K562 (cell line): Measurements from ENCODE around the gene ABHD8. TPM values are rescaled to one million over a fixed set of nuclear protein-coding genes. Genes with fewer than 3 reads are reported as not detected.

Source experiments
- CTBP1 ChIP-seq: fragments of 450-650 bp; IDR thresholded peaks from 2 replicates; pipeline ENCODE4 v1.6.1; 2016; ENCODE audit warnings: borderline replicate concordance
- CTCFL ChIP-seq: IDR thresholded peaks from 2 replicates; pipeline ENCODE4 v1.6.1; 2011; ENCODE audit warnings: borderline replicate concordance, low read depth, mild to moderate bottlenecking, moderate library complexity, low read length; ENCODE audit not compliant: insufficient read depth, poor library complexity, severe bottlenecking
- ETV5 ChIP-seq: sonication (generic); formaldehyde crosslinking; IDR thresholded peaks from 2 replicates; pipeline ENCODE4 v1.4.0; 2020; ENCODE audit warnings: low read depth, mild to moderate bottlenecking, missing genetic modification reagents
- GATAD2A ChIP-seq: fragments of 450-650 bp; IDR thresholded peaks from 2 replicates; pipeline ENCODE4 v1.6.1; 2017
- HDAC1 ChIP-seq, 2 experiments: fragments of 450-650 bp; IDR thresholded peaks; 2 replicates each; pipeline ENCODE4 v1.6.1; 2016 to 2017; ENCODE audit warnings: inconsistent platforms in 1 of 2, mild to moderate bottlenecking in 1 of 2, moderate library complexity in 1 of 2
- HDAC3 ChIP-seq: fragments of 450-650 bp; IDR thresholded peaks from 2 replicates; pipeline ENCODE4 v1.6.1; 2018; ENCODE audit warnings: borderline replicate concordance, mild to moderate bottlenecking, moderate library complexity; ENCODE audit not compliant: partially characterized antibody
- HNRNPL ChIP-seq: fragments of 200-400 bp; formaldehyde crosslinking; IDR thresholded peaks from 2 replicates; pipeline ENCODE4 v1.6.1; 2017; ENCODE audit warnings: low read depth, mild to moderate bottlenecking, low read length
- KAT2B ChIP-seq: IDR thresholded peaks from one replicate; pipeline ENCODE4 v1.6.1; 2012; ENCODE audit warnings: low read depth, mild to moderate bottlenecking, control low read depth, inconsistent platforms, low read length, moderate library complexity
- KDM1A ChIP-seq, 2 experiments: fragments of 450-650 bp; IDR thresholded peaks; 2 replicates each; pipeline ENCODE4 v1.6.1; 2016; ENCODE audit warnings: mild to moderate bottlenecking in 2 of 2
- MAFG ChIP-seq: fragments of 450-650 bp; conservative IDR thresholded peaks from 2 replicates; pipeline ENCODE4 v1.6.1; 2016; ENCODE audit warnings: missing genetic modification characterization, missing compliant biosample characterization
- MTF1 ChIP-seq: fragments of 250-450 bp; sonication (Bioruptor Pico); IDR thresholded peaks from 2 replicates; pipeline ENCODE4 v1.9.0; 2021; ENCODE audit warnings: moderate library complexity, mild to moderate bottlenecking, inconsistent platforms, borderline replicate concordance
- MYBL2 ChIP-seq, 2 experiments: fragments of 450-650 bp in 1 of 2; sonication (generic) in 1 of 2; formaldehyde crosslinking in 1 of 2; IDR thresholded peaks; 2 replicates each; pipeline versions ENCODE4 v1.6.1 to v1.8.1; 2017 to 2022; ENCODE audit warnings: borderline replicate concordance in 1 of 2, inconsistent platforms in 1 of 2, low read depth in 1 of 2, mild to moderate bottlenecking in 1 of 2, missing genetic modification reagents in 1 of 2, moderate library complexity in 1 of 2
- NFRKB ChIP-seq: fragments of 450-650 bp; IDR thresholded peaks from 2 replicates; pipeline ENCODE4 v1.6.1; 2016; ENCODE audit warnings: low read depth
- PCBP1 ChIP-seq: fragments of 200-400 bp; formaldehyde crosslinking; IDR thresholded peaks from 2 replicates; pipeline ENCODE4 v1.6.1; 2018; ENCODE audit warnings: mild to moderate bottlenecking, low read depth, low read length; ENCODE audit not compliant: poor library complexity, severe bottlenecking
- PURB ChIP-seq: sonication (generic); formaldehyde crosslinking; IDR thresholded peaks from 2 replicates; pipeline ENCODE4 v1.9.0; 2021; ENCODE audit warnings: low read depth, mild to moderate bottlenecking, missing genetic modification reagents
- RB1 ChIP-seq: fragments of 450-650 bp; IDR thresholded peaks from 2 replicates; pipeline ENCODE4 v1.6.1; 2017; ENCODE audit warnings: low read depth, mild to moderate bottlenecking
- RCOR1 ChIP-seq, 2 experiments: IDR thresholded peaks; 2 replicates each; pipeline ENCODE4 v1.6.1; 2012; ENCODE audit warnings: low read depth in 2 of 2, low read length in 2 of 2, borderline replicate concordance in 1 of 2, improper control_type of control experiment in 1 of 2
- STAT5A ChIP-seq: IDR thresholded peaks from 2 replicates; pipeline ENCODE4 v1.6.1; 2012; ENCODE audit warnings: low read length, inconsistent platforms, borderline replicate concordance
- WHSC1 ChIP-seq: IDR thresholded peaks from one replicate; pipeline ENCODE4 v1.6.1; 2012; ENCODE audit warnings: low read length, control low read depth, inconsistent platforms
- ZNF184 ChIP-seq: sonication (generic); formaldehyde crosslinking; IDR thresholded peaks from 2 replicates; pipeline ENCODE4 v1.5.0; 2020; ENCODE audit warnings: missing genetic modification reagents
- ZNF444 ChIP-seq: fragments of 250-450 bp; sonication (Bioruptor Pico); IDR thresholded peaks from 2 replicates; pipeline ENCODE4 v1.4.0; 2020; ENCODE audit warnings: mild to moderate bottlenecking, moderate library complexity
- ZNF507 ChIP-seq: conservative IDR thresholded peaks from 2 replicates; pipeline ENCODE4 v1.6.1; 2017; ENCODE audit warnings: missing genetic modification characterization, missing compliant biosample characterization
- ZNF512 ChIP-seq: IDR thresholded peaks from 2 replicates; pipeline ENCODE4 v1.6.1; 2016; ENCODE audit warnings: missing genetic modification characterization, missing compliant biosample characterization
- ZNF57 ChIP-seq: fragments of 450-650 bp; formaldehyde crosslinking; IDR thresholded peaks from 2 replicates; pipeline ENCODE4 v1.4.0; 2020; ENCODE audit warnings: mild to moderate bottlenecking, moderate library complexity
- ZNF583 ChIP-seq: fragments of 250-450 bp; sonication (Bioruptor Pico); IDR thresholded peaks from 2 replicates; pipeline ENCODE4 v1.4.0; 2020
- ZNF589 ChIP-seq: fragments of 200-800 bp; sonication (Bioruptor generic); IDR thresholded peaks from 2 replicates; pipeline ENCODE4 v1.6.1; 2016; ENCODE audit warnings: low read depth, missing genetic modification characterization, missing compliant biosample characterization
- ZNF79 ChIP-seq: fragments of 250-450 bp; sonication (Bioruptor Pico); IDR thresholded peaks from 2 replicates; pipeline ENCODE4 v1.4.0; 2020; ENCODE audit warnings: low read depth, mild to moderate bottlenecking, moderate library complexity
- polyA plus RNA-seq, 8 experiments: library from polyadenylated mRNA; depleted of rRNA in 4 of 8; stranded (reverse) in 5 of 8; unstranded in 3 of 8; fragments of >200 nt; fragmentation: Nextera tagmentation in 2 of 8; fragmentation: Illumina TruSeq in 1 of 8; extraction: Ambion mirVana in 2 of 8; extraction: Trizol in 1 of 8; gene quantifications; 2 replicates each; pipeline versions ENCODE4 v1.2.1 to v1.2.3, GENCODE V29; 2011 to 2014; ENCODE audit warnings: inconsistent platforms in 1 of 8, missing spikeins in 1 of 8
- total RNA-seq, 7 experiments: library from RNA; depleted of rRNA in 6 of 7; stranded (reverse); fragments of >200 nt in 6 of 7; fragmentation: Illumina TruSeq in 2 of 7; extraction: Trizol in 2 of 7; gene quantifications; 2 replicates each; pipeline versions ENCODE4 v1.2.1 to v1.2.3, GENCODE V29; 2011 to 2021; ENCODE audit warnings: low replicate concordance in 1 of 7

The ABHD8 gene
- total and polyA plus RNA-seq, 9 of the 15 experiments (the other 6 are each of a cell fraction or from before 2014, with no cell fraction given), result 0.04 to 6.6 (median 2.0) TPM; not detected in 1

- no peak for TF ChIP-seq ZNF444 (CRISPR knock-in tag)
- TF ChIP-seq CTCFL, result peak; percentile 51
- TF ChIP-seq ZNF79 (CRISPR knock-in tag), result no peak
- no peak for TF ChIP-seq ZNF57 (CRISPR knock-in tag)
- peak; percentile 77 for TF ChIP-seq GATAD2A
- TF ChIP-seq WHSC1, result no peak
- peak; percentile 50; the same call in 1 of the 2 replicates for TF ChIP-seq ZNF583
- TF ChIP-seq MTF1 (CRISPR knock-in tag), result no peak
- no peak for TF ChIP-seq MYBL2 (IDR thresholded peaks at IDR 0.05; ENCODE audit: low read depth)
- TF ChIP-seq MYBL2 (CRISPR knock-in tag; IDR thresholded peaks at IDR 0.05; ENCODE audit: borderline replicate concordance), result no peak
- no peak for TF ChIP-seq ZNF512 (tag)
- no peak for TF ChIP-seq ZNF589 (CRISPR knock-in tag)
- peak; percentile 54 for TF ChIP-seq ETV5
- 0 out of 4 replicates have a peak, but pooled peaks of 1 of the 2 experiments have one; percentile 25 for TF ChIP-seq HDAC1 (IDR thresholded peaks at IDR 0.05)
- TF ChIP-seq KAT2B, result no peak
- no peak for TF ChIP-seq ZNF507
- TF ChIP-seq RCOR1 (IDR thresholded peaks at IDR 0.05; ENCODE audit: borderline replicate concordance in 1 of 2, low read depth in 2 of 2, low read length in 2 of 2), result peak in 1 of 2 experiments; percentile 28; a peak in 1 of 4 replicates
- peak; percentile 98 for TF ChIP-seq HNRNPL
- no peak for TF ChIP-seq MAFG
- TF ChIP-seq NFRKB, result no peak
- no peak for TF ChIP-seq ZNF184 (CRISPR knock-in tag)
- TF ChIP-seq KDM1A (IDR thresholded peaks at IDR 0.05), result 0 out of 4 replicates have a peak, but pooled peaks of 1 of the 2 experiments have one; percentile 24
- no peak for TF ChIP-seq STAT5A
- TF ChIP-seq PCBP1, result no peak
- TF ChIP-seq PURB (CRISPR knock-in tag), result no peak
- TF ChIP-seq CTBP1, result peak; percentile 87
- peak; percentile 84 for TF ChIP-seq RB1
- TF ChIP-seq HDAC3, result no peak
Observed at GRCh38 chr19:17282488-17283125, 20.6 kb downstream of the ABHD8 start (continued).
